ENCODE measurements around the gene CLEC4M. TPM values are rescaled to one million over a fixed set of nuclear protein-coding genes. Genes with fewer than 3 reads are reported as not detected.

CLEC4M gene
- polyA plus RNA-seq, 4 donors = 0.12 to 0.61 TPM; not detected in 2

GRCh38 chr19:7737215-7737614, 25.8 kb upstream of the CLEC4M start:
- peaks cover 0 to 4% (median 3%) of the 10 kb centered on the region in 3 donors for H3K27me3 ChIP-seq (ENCODE audit: control insufficient read depth in 3 of 3, insufficient read depth in 3 of 3, low read length in 3 of 3)
- H3K4me1 ChIP-seq (ENCODE audit: control insufficient read depth in 3 of 3, insufficient read depth in 2 of 3, low read depth in 1 of 3, low read length in 2 of 3) = no peaks in the 10 kb centered on the region
- FAIRE-seq (no peak), DNase-seq (no peak)
- no peak overlapping the region for H3K27ac ChIP-seq (ENCODE audit: low read depth in 1 of 3, low read length in 2 of 3)
- no peaks in the 10 kb centered on the region for H3K9me3 ChIP-seq (ENCODE audit: control insufficient read depth in 2 of 2, insufficient read depth in 1 of 2, low read depth in 1 of 2, low read length in 1 of 2)
- 69 to 86% (median 77%) methylated on average over 11 of the region's 11 CpGs for WGBS, 3 donors
- no peaks in the 10 kb centered on the region for H3K36me3 ChIP-seq (ENCODE audit: control insufficient read depth in 3 of 3, insufficient read depth in 2 of 3, low read depth in 1 of 3, low read length in 3 of 3)
- H3K4me3 ChIP-seq (ENCODE audit: low read depth in 1 of 3, low read length in 3 of 3) = no peak overlapping the region

DNA sequence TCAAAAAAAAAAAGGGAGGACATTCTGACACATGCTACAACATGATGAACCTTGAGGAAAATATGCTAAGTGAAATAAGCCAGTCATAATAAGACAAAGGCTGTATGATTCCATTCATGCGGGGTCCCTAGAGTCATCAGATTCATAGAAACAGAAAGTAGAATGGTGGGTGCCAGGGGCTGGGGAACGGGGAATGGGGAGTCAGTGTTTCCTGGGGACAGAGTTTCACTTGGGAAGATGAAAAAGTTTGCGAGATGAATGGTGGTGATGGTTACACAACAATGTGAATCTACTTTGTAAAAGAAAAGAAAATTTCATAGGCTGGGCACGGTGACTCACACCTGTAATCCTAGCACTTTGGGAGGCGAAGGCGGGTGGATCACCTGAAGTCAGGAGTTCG, 25.0 kb upstream of the CLEC4M start:
- no peak overlapping the region for H3K27ac ChIP-seq (ENCODE audit: low read depth in 1 of 3, low read length in 2 of 3)
- H3K4me3 ChIP-seq (ENCODE audit: low read depth in 1 of 3, low read length in 3 of 3) = no peak overlapping the region
- no peak for DNase-seq
- no peak for FAIRE-seq
- H3K36me3 ChIP-seq (ENCODE audit: control insufficient read depth in 3 of 3, insufficient read depth in 2 of 3, low read depth in 1 of 3, low read length in 3 of 3) = no peaks in the 10 kb centered on the region
- no peaks in the 10 kb centered on the region for H3K9me3 ChIP-seq (ENCODE audit: control insufficient read depth in 2 of 2, insufficient read depth in 1 of 2, low read depth in 1 of 2, low read length in 1 of 2)
- H3K27me3 ChIP-seq (ENCODE audit: control insufficient read depth in 3 of 3, insufficient read depth in 3 of 3, low read length in 3 of 3) = peaks cover 0 to 4% (median 0%) of the 10 kb centered on the region in 3 donors
- 71 to 79% (median 76%) methylated on average over 7 of the region's 7 CpGs for WGBS, 3 donors
- H3K4me1 ChIP-seq (ENCODE audit: control insufficient read depth in 3 of 3, insufficient read depth in 2 of 3, low read depth in 1 of 3, low read length in 2 of 3) = no peaks in the 10 kb centered on the region

DNA sequence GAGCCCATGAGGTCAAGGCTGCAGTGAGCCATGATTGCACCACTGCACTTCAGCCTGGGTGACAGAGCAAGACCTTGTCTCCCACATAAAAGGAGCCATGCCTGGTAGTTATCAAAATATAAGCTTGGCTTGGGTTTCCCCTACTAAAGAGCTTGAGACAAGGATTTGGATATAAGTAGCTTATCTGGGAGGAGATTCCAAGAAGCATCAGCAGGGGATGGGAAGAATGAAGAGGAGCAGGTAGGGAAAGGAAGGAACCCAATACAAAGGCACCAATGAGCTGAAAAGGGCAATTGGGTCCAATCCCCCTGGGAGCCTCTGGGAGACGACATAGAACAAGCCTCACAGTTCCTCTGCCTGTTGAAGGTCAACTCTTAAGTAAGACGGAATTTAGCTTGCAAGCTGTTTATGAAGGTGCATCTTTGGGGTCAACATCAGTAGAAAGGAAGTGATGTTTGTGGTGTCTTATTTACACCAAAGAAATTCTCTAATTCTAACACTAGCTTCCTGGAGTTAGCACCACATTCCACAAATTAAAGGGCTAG, 23.8 kb upstream of the CLEC4M start:
- H3K36me3 ChIP-seq (ENCODE audit: control insufficient read depth in 3 of 3, insufficient read depth in 2 of 3, low read depth in 1 of 3, low read length in 3 of 3) = no peaks in the 10 kb centered on the region
- H3K9me3 ChIP-seq (ENCODE audit: control insufficient read depth in 2 of 2, insufficient read depth in 1 of 2, low read depth in 1 of 2, low read length in 1 of 2) = no peaks in the 10 kb centered on the region
- WGBS, 3 donors = 42 to 57% (median 42%) methylated on average over 2 of the region's 2 CpGs
- H3K4me3 ChIP-seq (ENCODE audit: low read depth in 1 of 3, low read length in 3 of 3) = no peak overlapping the region
- no peak for DNase-seq
- no peak overlapping the region for H3K27ac ChIP-seq (ENCODE audit: low read depth in 1 of 3, low read length in 2 of 3)
- H3K27me3 ChIP-seq (ENCODE audit: control insufficient read depth in 3 of 3, insufficient read depth in 3 of 3, low read length in 3 of 3) = peaks cover 0 to 4% (median 0%) of the 10 kb centered on the region in 3 donors
- no peak for FAIRE-seq
- H3K4me1 ChIP-seq (ENCODE audit: control insufficient read depth in 3 of 3, insufficient read depth in 2 of 3, low read depth in 1 of 3, low read length in 2 of 3) = no peaks in the 10 kb centered on the region

GRCh38 chr19:7739801-7740681, 23.0 kb upstream of the CLEC4M start:
- no peaks in the 10 kb centered on the region for H3K4me1 ChIP-seq (ENCODE audit: control insufficient read depth in 3 of 3, insufficient read depth in 2 of 3, low read depth in 1 of 3, low read length in 2 of 3)
- no peak overlapping the region for H3K4me3 ChIP-seq (ENCODE audit: low read depth in 1 of 3, low read length in 3 of 3)
- no peaks in the 10 kb centered on the region for H3K9me3 ChIP-seq (ENCODE audit: control insufficient read depth in 2 of 2, insufficient read depth in 1 of 2, low read depth in 1 of 2, low read length in 1 of 2)
- DNase-seq = no peak
- H3K27me3 ChIP-seq (ENCODE audit: control insufficient read depth in 3 of 3, insufficient read depth in 3 of 3, low read length in 3 of 3) = peaks cover 0 to 4% (median 0%) of the 10 kb centered on the region in 3 donors
- peak overlapping the region in 1 of 3 donors; percentile 42 for H3K27ac ChIP-seq (ENCODE audit: low read depth in 1 of 3, low read length in 2 of 3)
- no peak for FAIRE-seq
- H3K36me3 ChIP-seq (ENCODE audit: control insufficient read depth in 3 of 3, insufficient read depth in 2 of 3, low read depth in 1 of 3, low read length in 3 of 3) = no peaks in the 10 kb centered on the region
- 75 to 81% (median 79%) methylated on average over 19 of the region's 19 CpGs for WGBS, 3 donors

GRCh38 chr19:7740682-7741054, 22.4 kb upstream of the CLEC4M start:
- WGBS, 3 donors = 73 to 85% (median 75%) methylated on average over 6 of the region's 6 CpGs

DNA sequence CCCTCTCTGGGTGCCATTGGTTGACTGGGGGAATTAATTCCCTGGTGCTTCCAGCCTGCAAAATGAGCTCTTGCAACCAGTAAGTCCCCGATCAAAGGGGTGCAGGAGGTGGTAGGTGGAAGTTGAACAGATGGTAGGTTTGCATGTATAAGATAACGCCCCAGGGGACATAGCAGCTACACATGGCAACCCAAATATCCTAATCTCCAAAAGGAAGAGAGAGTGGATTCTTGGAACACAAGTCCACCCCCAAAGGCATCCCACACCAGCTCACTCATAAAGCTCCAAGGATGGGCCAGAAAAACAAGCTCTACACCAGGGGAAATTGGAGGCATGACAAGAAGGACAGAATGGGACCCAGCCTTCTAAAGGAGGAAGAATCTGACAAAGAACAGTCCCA, 20.5 kb upstream of the CLEC4M start:
- FAIRE-seq (no peak), DNase-seq (no peak)
- Histone ChIP-seq H3K27me3 (ENCODE audit: control insufficient read depth in 3 of 3, insufficient read depth in 3 of 3, low read length in 3 of 3) (no peaks in the 10 kb centered on the region), H3K36me3 (ENCODE audit: control insufficient read depth in 3 of 3, insufficient read depth in 2 of 3, low read depth in 1 of 3, low read length in 3 of 3) (no peaks in the 10 kb centered on the region), H3K27ac (ENCODE audit: low read depth in 1 of 3, low read length in 2 of 3) (no peak overlapping the region), H3K9me3 (ENCODE audit: control insufficient read depth in 2 of 2, insufficient read depth in 1 of 2, low read depth in 1 of 2, low read length in 1 of 2) (no peaks in the 10 kb centered on the region), H3K4me1 (ENCODE audit: control insufficient read depth in 3 of 3, insufficient read depth in 2 of 3, low read depth in 1 of 3, low read length in 2 of 3) (no peaks in the 10 kb centered on the region), H3K4me3 (ENCODE audit: low read depth in 1 of 3, low read length in 3 of 3) (no peak overlapping the region)
- WGBS, 3 donors = 62 to 75% (median 68%) methylated on average over 2 of the region's 2 CpGs

More at GRCh38 chr19:7740682-7741054, 22.4 kb upstream of the CLEC4M start:
- Histone ChIP-seq H3K27me3 (ENCODE audit: control insufficient read depth in 3 of 3, insufficient read depth in 3 of 3, low read length in 3 of 3) (peaks cover 0 to 4% (median 0%) of the 10 kb centered on the region in 3 donors), H3K27ac (ENCODE audit: low read depth in 1 of 3, low read length in 2 of 3) (no peak overlapping the region), H3K4me1 (ENCODE audit: control insufficient read depth in 3 of 3, insufficient read depth in 2 of 3, low read depth in 1 of 3, low read length in 2 of 3) (no peaks in the 10 kb centered on the region), H3K9me3 (ENCODE audit: control insufficient read depth in 2 of 2, insufficient read depth in 1 of 2, low read depth in 1 of 2, low read length in 1 of 2) (no peaks in the 10 kb centered on the region), H3K36me3 (ENCODE audit: control insufficient read depth in 3 of 3, insufficient read depth in 2 of 3, low read depth in 1 of 3, low read length in 3 of 3) (no peaks in the 10 kb centered on the region), H3K4me3 (ENCODE audit: low read depth in 1 of 3, low read length in 3 of 3) (no peak overlapping the region)
- FAIRE-seq = no peak
- no peak for DNase-seq

DNA sequence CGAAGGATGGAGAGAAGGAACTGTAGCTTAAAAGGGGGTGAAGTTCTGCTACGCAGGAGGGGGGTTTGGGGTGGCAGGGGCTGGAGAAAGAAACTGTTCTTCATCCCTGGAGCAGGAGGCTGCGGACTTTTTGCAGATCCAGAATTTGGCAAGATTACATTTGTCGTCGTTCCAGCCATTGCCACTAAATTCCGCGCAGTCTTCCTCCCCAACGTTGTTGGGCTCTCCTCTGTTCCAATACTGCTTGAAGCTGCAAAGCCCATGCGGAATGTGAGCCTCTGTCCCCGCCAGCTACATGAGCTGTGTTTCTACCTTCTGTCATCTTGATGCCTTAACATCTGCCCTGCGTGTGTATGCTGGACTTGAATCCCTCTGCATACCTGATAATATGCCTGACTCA, 20.1 kb upstream of the CLEC4M start:
- DNase-seq (no peak), FAIRE-seq (no peak)
- Histone ChIP-seq H3K4me1 (ENCODE audit: control insufficient read depth in 3 of 3, insufficient read depth in 2 of 3, low read depth in 1 of 3, low read length in 2 of 3) (no peaks in the 10 kb centered on the region), H3K4me3 (ENCODE audit: low read depth in 1 of 3, low read length in 3 of 3) (no peak overlapping the region), H3K36me3 (ENCODE audit: control insufficient read depth in 3 of 3, insufficient read depth in 2 of 3, low read depth in 1 of 3, low read length in 3 of 3) (no peaks in the 10 kb centered on the region), H3K27ac (ENCODE audit: low read depth in 1 of 3, low read length in 2 of 3) (no peak overlapping the region), H3K27me3 (ENCODE audit: control insufficient read depth in 3 of 3, insufficient read depth in 3 of 3, low read length in 3 of 3) (no peaks in the 10 kb centered on the region), H3K9me3 (ENCODE audit: control insufficient read depth in 2 of 2, insufficient read depth in 1 of 2, low read depth in 1 of 2, low read length in 1 of 2) (no peaks in the 10 kb centered on the region)
- WGBS, 3 donors = 79 to 82% (median 81%) methylated on average over 11 of the region's 11 CpGs

- no peak for FAIRE-seq
Observed at GRCh38 chr19:7743425-7743841, 19.6 kb upstream of the CLEC4M start.

More at GRCh38 chr19:7743425-7743841, 19.6 kb upstream of the CLEC4M start:
- no peaks in the 10 kb centered on the region for H3K27me3 ChIP-seq (ENCODE audit: control insufficient read depth in 3 of 3, insufficient read depth in 3 of 3, low read length in 3 of 3)
- WGBS, 3 donors = 58 to 68% (median 66%) methylated on average over 2 of the region's 2 CpGs
- no peaks in the 10 kb centered on the region for H3K36me3 ChIP-seq (ENCODE audit: control insufficient read depth in 3 of 3, insufficient read depth in 2 of 3, low read depth in 1 of 3, low read length in 3 of 3)
- no peaks in the 10 kb centered on the region for H3K9me3 ChIP-seq (ENCODE audit: control insufficient read depth in 2 of 2, insufficient read depth in 1 of 2, low read depth in 1 of 2, low read length in 1 of 2)
- DNase-seq = no peak
- no peak overlapping the region for H3K4me3 ChIP-seq (ENCODE audit: low read depth in 1 of 3, low read length in 3 of 3)
- no peaks in the 10 kb centered on the region for H3K4me1 ChIP-seq (ENCODE audit: control insufficient read depth in 3 of 3, insufficient read depth in 2 of 3, low read depth in 1 of 3, low read length in 2 of 3)
- H3K27ac ChIP-seq (ENCODE audit: low read depth in 1 of 3, low read length in 2 of 3) = no peak overlapping the region
